GM12878 (cell line): ENCODE results near the gene TSHZ1. TPM values are rescaled to one million over a fixed set of nuclear protein-coding genes. Genes with fewer than 3 reads are reported as not detected.

Source experiments
- ATAC-seq: fragments of 200-7000 bp; cut with Tn5 transposase; 3 replicates; pipeline ENCODE4 v1.9.1; 2020; ENCODE audit warnings: mild to moderate bottlenecking, moderate library complexity
- BruUV-seq: library from RNA; stranded (reverse); fragments of 400-500 nt; replicated peaks from 2 replicates; lab custom pipeline; 2021; lab: Mats Ljungman, UMichigan
- CTCF ChIA-PET: fragments of 300-600 bp; sonication (Branson Sonifier 250); formaldehyde crosslinking; extraction: SDS; loops from one replicate; lab custom pipeline; 2021; ENCODE audit warnings: inconsistent platforms; lab: Yijun Ruan, JAX
- POLR2A ChIA-PET: fragments of 350-600 bp; formaldehyde crosslinking; extraction: SDS; loops from one replicate; lab custom pipeline; 2021; ENCODE audit warnings: inconsistent platforms; lab: Charles Lee
- RAD21 ChIA-PET: fragments of 300-600 bp; sonication (Branson Sonifier 250); formaldehyde crosslinking; loops from one replicate; lab custom pipeline; 2023; ENCODE audit warnings: antibody characterized with exemption; ENCODE audit not compliant: unreplicated experiment; lab: Charles Lee
- SMC1A ChIA-PET: fragments of 300-600 bp; sonication (Branson Sonifier 250); formaldehyde crosslinking; loops from one replicate; lab custom pipeline; 2023; ENCODE audit not compliant: unreplicated experiment, uncharacterized antibody; lab: Charles Lee
- DNase-seq: peaks from one replicate; pipeline ENCODE4 v3.0.0-alpha.2; 2011; ENCODE audit warnings: low read depth, low spot score
- FAIRE-seq: peaks from 3 replicates; lab custom pipeline; 2011; peaks lifted over from hg19 to GRCh38; lab: Jason Lieb, UNC
- H2AFZ ChIP-seq: 2 replicates; pipeline ENCODE4 v1.6.0; 2011; ENCODE audit warnings: low read depth, low read length, control low read depth; ENCODE audit not compliant: control insufficient read depth
- H3K27ac ChIP-seq: 2 replicates; pipeline ENCODE4 v1.5.1; 2011; ENCODE audit warnings: control low read depth; ENCODE audit not compliant: control insufficient read depth, insufficient read depth
- H3K27me3 ChIP-seq, 2 experiments: replicated peaks in 1 of 2; 2 replicates each; pipeline versions ENCODE4 v1.6.0 to v1.6.1; 2011; ENCODE audit warnings: low read length in 1 of 2; ENCODE audit not compliant: control insufficient read depth in 2 of 2, insufficient read depth in 2 of 2
- H3K36me3 ChIP-seq, 2 experiments: 2 replicates each; pipeline ENCODE4 v1.5.1; 2011; ENCODE audit warnings: low read length in 1 of 2; ENCODE audit not compliant: control insufficient read depth in 2 of 2, insufficient read depth in 2 of 2
- H3K4me1 ChIP-seq: 2 replicates; pipeline ENCODE4 v1.6.1; 2011; ENCODE audit warnings: mild to moderate bottlenecking, low read length, moderate library complexity, mixed read lengths; ENCODE audit not compliant: control insufficient read depth, insufficient read depth
- H3K4me2 ChIP-seq: 2 replicates; pipeline ENCODE4 v1.6.0; 2011; ENCODE audit warnings: control low read depth; ENCODE audit not compliant: control insufficient read depth, insufficient read depth
- H3K4me3 ChIP-seq: fragments of 200-600 bp; sonication (generic); 2 replicates; pipeline ENCODE4 v1.5.1; 2016
- H3K79me2 ChIP-seq: 2 replicates; pipeline ENCODE4 v1.6.0; 2011; ENCODE audit warnings: low read length; ENCODE audit not compliant: control insufficient read depth, insufficient read depth
- H3K9ac ChIP-seq: 2 replicates; pipeline ENCODE4 v1.8.0; 2011; ENCODE audit warnings: low read length, control low read depth, mixed read lengths; ENCODE audit not compliant: control insufficient read depth, insufficient read depth
- H3K9me3 ChIP-seq: replicated peaks from 3 replicates; pipeline ENCODE4 v1.5.1; 2011; ENCODE audit warnings: mild to moderate bottlenecking, low read length; ENCODE audit not compliant: control insufficient read depth, insufficient read depth
- H4K20me1 ChIP-seq: 2 replicates; pipeline ENCODE4 v1.6.0; 2011; ENCODE audit not compliant: control insufficient read depth, insufficient read depth
- BMI1 ChIP-seq: fragments of 450-650 bp; IDR thresholded peaks from 2 replicates; pipeline ENCODE4 v1.6.1; 2016; ENCODE audit warnings: mild to moderate bottlenecking, moderate library complexity, borderline replicate concordance
- CBFB ChIP-seq: IDR thresholded peaks from 2 replicates; pipeline ENCODE4 v1.6.1; 2016; ENCODE audit warnings: antibody characterized with exemption, low read depth
- ESRRA ChIP-seq: IDR thresholded peaks from 2 replicates; pipeline ENCODE4 v1.6.1; 2012; ENCODE audit warnings: mild to moderate bottlenecking, low read length, improper control_type of control experiment
- FOS ChIP-seq: IDR thresholded peaks from 3 replicates; pipeline ENCODE4 v1.6.1; 2011; ENCODE audit warnings: borderline replicate concordance; ENCODE audit not compliant: insufficient read length; ENCODE audit errors: extremely low read depth
- HDAC2 ChIP-seq: fragments of 200-600 bp; sonication (generic); IDR thresholded peaks from 2 replicates; pipeline ENCODE4 v1.6.1; 2017
- IKZF1 ChIP-seq: fragments of 450-650 bp; conservative IDR thresholded peaks from 2 replicates; pipeline ENCODE4 v1.6.1; 2017; ENCODE audit warnings: antibody characterized with exemption, mild to moderate bottlenecking
- JUNB ChIP-seq: IDR thresholded peaks from 2 replicates; pipeline ENCODE4 v1.6.1; 2016; ENCODE audit warnings: antibody characterized with exemption, mild to moderate bottlenecking
- KDM1A ChIP-seq: fragments of 200-600 bp; sonication (generic); IDR thresholded peaks from 2 replicates; pipeline ENCODE4 v1.6.1; 2016; ENCODE audit warnings: borderline replicate concordance
- MLLT1 ChIP-seq: fragments of 450-650 bp; IDR thresholded peaks from 2 replicates; pipeline ENCODE4 v1.6.1; 2016; ENCODE audit warnings: mild to moderate bottlenecking
- NFIC ChIP-seq: IDR thresholded peaks from 2 replicates; pipeline ENCODE4 v1.6.1; 2012; ENCODE audit warnings: low read depth, mild to moderate bottlenecking, inconsistent platforms, low read length, moderate library complexity
- RUNX3 ChIP-seq: IDR thresholded peaks from 2 replicates; pipeline ENCODE4 v1.6.1; 2012; ENCODE audit warnings: low read length, inconsistent platforms
- SUPT20H ChIP-seq: IDR thresholded peaks from 2 replicates; pipeline ENCODE4 v1.6.1; 2011; ENCODE audit warnings: low read depth, mild to moderate bottlenecking, low read length, moderate library complexity, borderline replicate concordance; ENCODE audit not compliant: control insufficient read depth
- WGBS: methylation state at CpG from one replicate; pipeline ENCODE4 v1.1.6; 2016; ENCODE audit warnings: low lambda C conversion rate; ENCODE audit not compliant: insufficient replicate concordance, insufficient coverage; ENCODE audit errors: missing lambda C conversion rate; 5-methylcytosine and 5-hydroxymethylcytosine counted together
- in situ Hi-C: fragments of 300-500 bp; cut with MboI; formaldehyde crosslinking; loops from 9 replicates; pipeline ENCODE4 v1.14.3; 2018; ENCODE audit warnings: mixed read lengths
- intact Hi-C: fragments of 100-400 bp; cut with micrococcal nuclease; formaldehyde crosslinking; loops from one replicate; pipeline ENCODE4 v1.14.2; 2022; ENCODE audit not compliant: unreplicated experiment
- polyA plus RNA-seq, 11 experiments: library from polyadenylated mRNA; depleted of rRNA in 4 of 11; unstranded in 6 of 11; stranded (reverse) in 5 of 11; fragments of >200 nt; fragmentation: Nextera tagmentation in 4 of 11; fragmentation: Illumina TruSeq in 1 of 11; extraction: Ambion mirVana in 4 of 11; extraction: Trizol in 1 of 11; gene quantifications; 1 replicate in 1 of 11; 2 replicates in 10 of 11; pipeline versions ENCODE4 v1.2.1 to v1.2.3, GENCODE V29; 2011 to 2016; ENCODE audit warnings: inconsistent platforms in 2 of 11, missing spikeins in 2 of 11, low read depth in 1 of 11
- total RNA-seq, 4 experiments: library from RNA; depleted of rRNA in 3 of 4; stranded (reverse); fragments of >200 nt in 3 of 4; fragmentation: Illumina TruSeq in 1 of 4; extraction: Trizol in 1 of 4; gene quantifications; 2 replicates each; pipeline versions ENCODE4 v1.2.1 to v1.2.3, GENCODE V29; 2013 to 2021

The TSHZ1 gene
- total and polyA plus RNA-seq, 10 of the 15 experiments (the other 5 are each of a cell fraction or from before 2014, with no cell fraction given): 2.2 to 15.2 (median 5.1) TPM

- RAD21 ChIA-PET: no interaction called here
- Histone ChIP-seq H3K9ac (no peak overlapping the region), H3K4me2 (no peak overlapping the region), H3K9me3 (no peaks in the 10 kb centered on the region)
- SMC1A ChIA-PET: no interaction called here
- intact Hi-C loops: no loop called here
- in situ Hi-C loops: no loop called here
- TF ChIP-seq NFIC (no peak), KDM1A (no peak), FOS (no peak), HDAC2 (no peak), ESRRA (no peak), IKZF1 (no peak), BMI1 (no peak), JUNB (no peak), CBFB (no peak), SUPT20H (no peak), RUNX3 (no peak), MLLT1 (no peak)
- TF ChIP-seq, all 136 proteins: peak for 0
- no peaks in the 10 kb centered on the region for H4K20me1 ChIP-seq
- H3K4me1 ChIP-seq: no peaks in the 10 kb centered on the region
- ChIA-PET POLR2A (no interaction called here), CTCF (no interaction called here)
- BruUV-seq: no TSS peak
- WGBS: 64% methylated on average over 3 of the region's 3 CpGs
- ATAC-seq (no peak), DNase-seq (no peak), FAIRE-seq (no peak)
- no peak overlapping the region for H3K27ac ChIP-seq
- no peaks in the 10 kb centered on the region for H3K79me2 ChIP-seq
- no peaks in the 10 kb centered on the region; a peak in 2 of 4 replicates for H3K27me3 ChIP-seq
- H3K4me3 ChIP-seq: no peak overlapping the region
- no peak overlapping the region for H2AFZ ChIP-seq
- no peaks in the 10 kb centered on the region for H3K36me3 ChIP-seq
Measured at GRCh38 chr18:75162467-75162866, 48.1 kb upstream of the TSHZ1 start.
